HEK293 (cell line): Measurements from ENCODE around the gene TPM4.

Experiments used
- PRDM1 ChIP-seq: fragments of 450-650 bp; formaldehyde crosslinking; IDR thresholded peaks from 2 replicates; pipeline ENCODE4; 2016; ENCODE audit warnings: missing biosample characterization, missing genetic modification characterization
- ZFHX2 ChIP-seq: fragments of 450-650 bp; formaldehyde crosslinking; conservative IDR thresholded peaks from 2 replicates; pipeline ENCODE4 v1.5.1; 2016; ENCODE audit warnings: missing biosample characterization, missing genetic modification characterization
- ZFP37 ChIP-seq: fragments of 450-650 bp; formaldehyde crosslinking; IDR thresholded peaks from 2 replicates; pipeline ENCODE4 v1.5.1; 2016; ENCODE audit warnings: missing biosample characterization, missing genetic modification characterization
- ZNF121 ChIP-seq: fragments of 450-650 bp; formaldehyde crosslinking; IDR thresholded peaks from 2 replicates; pipeline ENCODE4 v1.5.1; 2016; ENCODE audit warnings: missing biosample characterization, missing genetic modification characterization
- ZNF404 ChIP-seq: fragments of 450-650 bp; formaldehyde crosslinking; IDR thresholded peaks from 2 replicates; pipeline ENCODE4 v1.5.1; 2017; ENCODE audit warnings: missing biosample characterization, missing genetic modification characterization
- ZNF610 ChIP-seq: fragments of 450-650 bp; formaldehyde crosslinking; IDR thresholded peaks from 2 replicates; pipeline ENCODE4 v1.5.1; 2016; ENCODE audit warnings: missing biosample characterization, missing genetic modification characterization, borderline replicate concordance
- ZNF843 ChIP-seq: fragments of 450-650 bp; formaldehyde crosslinking; IDR thresholded peaks from 2 replicates; pipeline ENCODE4 v1.5.1; 2016; ENCODE audit warnings: missing biosample characterization, missing genetic modification characterization
- TF ChIP-seq, protein P1 (sequence below): fragments of 450-650 bp; formaldehyde crosslinking; IDR thresholded peaks from 2 replicates; pipeline ENCODE4 v1.5.1; 2016; ENCODE audit warnings: missing biosample characterization, missing genetic modification characterization
- TF ChIP-seq, protein P2 (sequence below): fragments of 450-650 bp; IDR thresholded peaks from 2 replicates; pipeline ENCODE4 v1.5.1; 2018; ENCODE audit warnings: missing biosample characterization, mild to moderate bottlenecking, missing genetic modification characterization

- TF ChIP-seq ZNF121 (no peak), ZNF843 (tag by site-specific recombination) (no peak), ZNF610 (no peak), PRDM1 (tag by site-specific recombination) (no peak), ZFHX2 (tag by site-specific recombination) (peak; percentile 50; the same call in 1 of the 2 replicates), ZFP37 (tag by site-specific recombination) (no peak), ZNF404 (tag by site-specific recombination) (no peak)
- TF ChIP-seq, protein P1, sequence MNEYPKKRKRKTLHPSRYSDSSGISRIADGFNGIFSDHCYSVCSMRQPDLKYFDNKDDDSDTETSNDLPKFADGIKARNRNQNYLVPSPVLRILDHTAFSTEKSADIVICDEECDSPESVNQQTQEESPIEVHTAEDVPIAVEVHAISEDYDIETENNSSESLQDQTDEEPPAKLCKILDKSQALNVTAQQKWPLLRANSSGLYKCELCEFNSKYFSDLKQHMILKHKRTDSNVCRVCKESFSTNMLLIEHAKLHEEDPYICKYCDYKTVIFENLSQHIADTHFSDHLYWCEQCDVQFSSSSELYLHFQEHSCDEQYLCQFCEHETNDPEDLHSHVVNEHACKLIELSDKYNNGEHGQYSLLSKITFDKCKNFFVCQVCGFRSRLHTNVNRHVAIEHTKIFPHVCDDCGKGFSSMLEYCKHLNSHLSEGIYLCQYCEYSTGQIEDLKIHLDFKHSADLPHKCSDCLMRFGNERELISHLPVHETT (tag by site-specific recombination): no peak
- TF ChIP-seq, protein P2, sequence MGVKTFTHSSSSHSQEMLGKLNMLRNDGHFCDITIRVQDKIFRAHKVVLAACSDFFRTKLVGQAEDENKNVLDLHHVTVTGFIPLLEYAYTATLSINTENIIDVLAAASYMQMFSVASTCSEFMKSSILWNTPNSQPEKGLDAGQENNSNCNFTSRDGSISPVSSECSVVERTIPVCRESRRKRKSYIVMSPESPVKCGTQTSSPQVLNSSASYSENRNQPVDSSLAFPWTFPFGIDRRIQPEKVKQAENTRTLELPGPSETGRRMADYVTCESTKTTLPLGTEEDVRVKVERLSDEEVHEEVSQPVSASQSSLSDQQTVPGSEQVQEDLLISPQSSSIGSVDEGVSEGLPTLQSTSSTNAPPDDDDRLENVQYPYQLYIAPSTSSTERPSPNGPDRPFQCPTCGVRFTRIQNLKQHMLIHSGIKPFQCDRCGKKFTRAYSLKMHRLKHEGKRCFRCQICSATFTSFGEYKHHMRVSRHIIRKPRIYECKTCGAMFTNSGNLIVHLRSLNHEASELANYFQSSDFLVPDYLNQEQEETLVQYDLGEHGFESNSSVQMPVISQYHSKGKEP (tag by site-specific recombination): no peak
Observed at GRCh38 chr19:16068696-16069259, 7.5 kb upstream of the TPM4 start.
